ENCODE data around the gene ARPC2.

DNA sequence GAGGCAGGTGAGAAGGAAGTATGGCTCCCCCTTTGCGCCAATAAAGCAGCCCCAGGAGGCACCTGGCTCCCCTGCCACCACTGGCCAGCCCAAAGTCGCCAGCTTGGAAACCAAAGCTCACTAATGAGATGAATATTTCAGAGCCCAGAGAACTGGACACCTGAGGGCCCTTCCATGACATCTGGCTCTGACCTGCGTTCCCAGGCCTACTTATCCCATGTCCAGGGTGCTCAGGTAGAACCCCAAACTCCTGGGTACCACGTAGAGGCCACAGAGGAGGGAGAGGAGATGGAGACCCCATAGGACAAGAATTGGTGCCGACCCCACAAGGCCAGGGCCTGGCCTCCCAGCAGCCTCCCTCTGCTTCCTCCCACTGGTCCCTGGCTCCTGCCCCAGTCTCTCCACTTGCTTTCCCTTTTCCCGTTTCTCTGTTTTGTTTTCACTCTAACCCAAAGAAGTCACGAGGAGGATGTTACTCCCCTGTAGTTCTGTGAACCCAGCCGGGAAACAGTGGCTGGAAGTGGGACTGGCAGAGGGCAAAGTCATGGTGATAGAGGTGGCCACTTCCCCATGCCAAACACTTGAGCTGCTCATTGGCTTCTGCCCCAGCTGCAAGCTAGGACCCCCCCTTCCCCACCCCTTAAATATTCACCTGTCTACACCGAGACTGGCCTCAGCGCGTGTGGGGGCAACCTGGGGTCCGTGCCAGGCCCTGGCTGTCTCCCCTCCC, 74.5 kb downstream of the ARPC2 start:
- TF ChIP-seq POLR2AphosphoS5 (IDR thresholded peaks at IDR 0.05; ENCODE audit: low read depth, low read length): no peak
- TF ChIP-seq POLR2A (IDR thresholded peaks at IDR 0.05; ENCODE audit: low read depth, low read length): no peak
